ENCODE data around the gene DICER1.

The DICER1 gene

DNA sequence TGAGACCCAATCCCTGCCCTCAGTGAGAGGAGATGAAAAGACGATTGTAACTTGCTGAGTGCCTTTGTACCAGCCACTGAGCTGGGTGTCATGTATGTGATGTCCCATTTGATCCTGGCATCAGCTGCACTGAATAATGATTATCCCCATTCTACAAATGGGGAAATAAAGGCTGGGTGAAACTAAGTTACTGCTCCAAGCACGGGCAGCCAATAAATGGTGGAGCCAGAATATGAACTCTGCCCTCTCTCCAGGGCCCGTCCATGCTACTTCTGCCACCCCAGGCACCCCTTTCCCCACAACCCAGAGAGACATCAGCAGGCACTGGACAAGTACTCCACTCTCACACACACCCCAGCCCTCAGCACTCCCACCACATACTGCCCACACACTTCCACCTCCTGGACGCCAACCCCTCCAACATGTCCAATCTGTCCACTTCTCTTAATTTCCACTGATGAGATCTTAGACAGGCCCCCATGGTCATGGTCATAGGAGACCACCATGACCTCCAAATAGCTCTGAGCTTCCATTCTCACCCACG is 115.8 kb downstream of the DICER1 start:
- DNase-seq (ENCODE audit: low read depth in 4 of 4, low spot score in 1 of 4): no peak

DNA sequence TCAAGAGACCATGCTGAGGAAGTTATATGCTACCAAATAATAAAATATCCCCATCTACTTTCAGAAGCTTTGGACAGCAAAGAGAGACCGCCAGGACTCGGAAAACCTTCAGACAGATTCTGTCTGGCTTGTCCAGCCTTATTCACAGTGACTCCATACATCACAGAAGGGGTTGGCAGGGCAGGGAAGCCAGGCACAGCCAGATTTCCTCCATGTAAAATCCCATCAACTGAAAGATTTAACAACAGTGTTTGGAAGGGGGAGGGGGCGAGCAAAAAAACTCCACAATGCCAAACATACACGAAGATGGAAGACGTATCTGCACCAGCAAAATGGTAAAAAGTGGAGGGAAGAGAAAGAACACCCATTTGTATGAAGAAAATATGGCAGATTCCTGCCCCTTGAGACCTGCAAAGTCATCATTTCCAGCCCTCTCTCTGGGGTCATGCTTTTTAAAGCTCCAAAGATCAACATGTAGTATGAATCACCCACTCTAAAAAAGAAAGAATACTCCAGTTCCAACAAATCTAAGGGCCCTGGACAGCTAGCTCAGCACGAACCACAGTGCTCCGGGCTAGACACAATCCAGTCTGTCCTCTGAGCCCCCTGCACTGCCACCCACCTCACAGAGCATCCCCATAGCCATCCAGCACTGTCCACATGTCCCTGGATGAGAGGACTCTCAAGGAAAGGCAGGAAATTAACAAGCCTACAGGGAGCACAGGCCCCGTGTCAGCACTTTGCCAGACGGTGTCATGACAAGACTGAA is 116.4 kb downstream of the DICER1 start:
- DNase-seq (ENCODE audit: low read depth in 4 of 4, low spot score in 1 of 4): no peak

DNA sequence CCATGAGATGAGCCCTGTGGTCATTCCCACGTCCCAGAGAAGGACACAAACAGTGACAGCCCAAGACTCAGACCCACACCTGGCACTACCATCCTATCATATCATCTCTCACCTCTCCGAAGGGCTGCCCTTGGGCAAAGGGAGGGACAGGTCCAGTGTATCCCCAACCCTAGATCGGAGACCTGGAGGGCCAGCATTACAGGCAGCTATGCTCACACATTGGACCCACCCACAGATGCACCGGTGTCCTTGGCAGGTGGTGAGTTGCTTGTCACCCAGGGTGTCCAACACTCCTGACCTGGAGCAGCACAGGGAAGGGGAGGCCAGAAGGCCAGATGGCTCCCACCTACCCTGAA is 117.4 kb downstream of the DICER1 start:
- DNase-seq (ENCODE audit: low read depth in 4 of 4, low spot score in 1 of 4): no peak

DNA sequence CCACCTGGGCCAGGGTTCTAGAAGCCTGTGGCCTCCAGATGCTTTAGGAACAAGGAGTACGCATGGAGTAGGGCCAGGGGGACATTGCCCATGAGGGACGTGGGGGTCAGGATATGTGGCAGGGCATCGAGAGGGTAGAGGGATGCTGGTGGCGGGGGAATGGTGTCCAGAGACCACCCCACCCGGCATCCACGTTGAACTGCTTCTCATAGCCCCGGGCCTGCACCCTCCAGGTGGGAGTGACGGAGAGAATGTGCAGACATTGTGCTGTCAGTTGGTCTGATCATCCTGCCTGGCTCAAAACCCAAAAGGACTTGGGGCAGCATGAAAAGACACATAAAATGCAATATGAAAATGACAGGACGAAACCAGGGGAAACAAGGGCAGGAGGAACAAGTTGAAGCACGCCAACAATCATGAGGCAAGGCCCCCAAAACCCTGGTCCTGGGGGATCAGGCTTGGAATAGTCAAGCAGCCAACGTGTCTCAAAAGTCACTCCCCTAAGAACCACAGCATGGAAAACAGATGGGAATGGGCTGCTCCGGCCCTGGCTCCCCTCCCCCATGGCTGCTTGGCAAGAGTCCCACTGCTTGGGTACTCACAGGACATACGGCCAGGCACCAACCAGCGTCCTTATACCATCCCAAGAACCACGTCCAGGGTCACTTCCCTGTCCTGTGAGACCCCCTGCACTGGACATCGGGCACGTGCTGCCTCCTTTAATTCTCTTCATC is 117.9 kb downstream of the DICER1 start:
- DNase-seq (ENCODE audit: low read depth in 4 of 4, low spot score in 1 of 4): no peak

DNA sequence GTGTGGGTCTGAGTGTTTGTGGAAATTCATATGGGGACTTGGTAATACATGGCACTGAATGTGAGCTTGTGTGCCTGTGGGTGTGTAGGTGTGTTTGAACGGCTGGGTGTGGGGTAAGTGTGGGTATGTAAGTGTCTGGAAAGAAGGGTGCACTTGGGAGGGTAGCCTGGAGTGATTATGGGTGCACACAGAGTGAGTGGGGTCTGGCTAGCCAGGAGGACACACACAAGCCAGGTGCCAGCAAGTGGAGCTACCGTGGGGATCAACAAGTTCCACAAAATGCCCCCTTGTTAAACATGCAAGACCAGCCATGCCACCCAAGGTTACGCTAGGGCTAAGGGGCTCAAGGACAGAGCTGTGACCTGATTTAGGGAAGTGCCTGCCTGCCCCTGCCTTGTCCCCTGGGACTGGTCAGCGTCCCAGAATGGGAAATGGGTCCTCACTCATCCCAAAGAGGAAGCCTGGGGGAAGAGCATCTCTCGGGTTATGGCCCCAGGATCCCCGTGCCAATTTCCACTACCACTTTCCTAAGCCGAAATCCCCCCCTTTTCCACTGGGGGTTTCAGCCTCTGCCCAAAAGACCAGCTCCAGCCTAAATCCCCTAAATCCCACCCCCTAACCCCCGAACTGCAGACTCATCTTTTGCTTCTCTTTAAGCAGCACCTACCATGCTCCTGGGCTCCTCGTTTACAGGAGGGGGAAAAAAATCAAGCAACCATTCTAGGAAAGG is 118.6 kb downstream of the DICER1 start:
- no peak for DNase-seq (ENCODE audit: low read depth in 4 of 4, low spot score in 1 of 4)

DNA sequence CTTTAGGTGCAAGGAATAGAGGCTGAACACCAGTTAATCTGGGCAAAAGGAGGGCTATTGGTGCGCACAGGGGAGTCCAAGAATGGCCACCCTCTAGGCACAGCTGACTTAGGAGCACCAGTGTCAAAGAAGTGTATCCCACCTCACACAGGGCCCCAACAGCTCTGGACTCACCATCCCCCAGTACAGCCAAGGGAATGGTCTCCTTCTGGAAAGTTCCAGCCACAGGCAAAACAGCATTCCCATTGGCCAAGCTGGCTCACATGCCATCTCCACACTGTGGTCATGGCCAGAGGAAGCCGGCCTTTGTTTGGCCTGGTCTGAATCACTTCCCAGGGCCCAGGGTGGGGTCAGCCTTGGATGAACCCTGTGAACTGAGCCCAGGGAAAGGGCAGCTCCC is 120.1 kb downstream of the DICER1 start:
- no peak for DNase-seq (ENCODE audit: low read depth in 4 of 4, low spot score in 1 of 4)

Measured in stimulated activated CD4-positive, alpha-beta T cell treated with anti-CD3 and anti-CD28 coated beads, Interleukin-1b, Interleukin-23, amount 100 ng/mL, for 24 hours (primary cell).